Mammary epithelial cell (primary cell): ENCODE results near the gene BTBD10.

Source experiments
- CTCF ChIP-seq, 2 donors: IDR thresholded peaks in 1 of 2; conservative IDR thresholded peaks in 1 of 2; 2 replicates each; pipeline ENCODE4 v1.5.1; 2011 to 2012; ENCODE audit warnings: inconsistent platforms in 2 of 2, low read length in 2 of 2, mild to moderate bottlenecking in 2 of 2, control low read depth in 1 of 2, low read depth in 1 of 2; ENCODE audit not compliant: insufficient read depth in 1 of 2; ENCODE audit errors: extremely low read depth in 1 of 2
- EZH2 ChIP-seq: IDR thresholded peaks from 2 replicates; pipeline ENCODE4 v1.6.1; 2012; ENCODE audit warnings: low read length, inconsistent platforms, borderline replicate concordance

GRCh38 chr11:13386567-13386966 lies 76.5 kb downstream of the BTBD10 start:
- no peak for TF ChIP-seq CTCF (conservative IDR thresholded peaks at IDR 0.05 in 1 of 2, IDR thresholded peaks at IDR 0.05 in 1 of 2; ENCODE audit: extremely low read depth in 1 of 2, insufficient read depth in 1 of 2, low read depth in 1 of 2, low read length in 2 of 2)
- no peak for TF ChIP-seq EZH2
